HPDE6-E6E7 (cell line): ENCODE results near the gene GNAZ.

Experiments used
- DNase-seq: peaks from one replicate; pipeline ENCODE4 v3.0.0; 2011; ENCODE audit warnings: missing footprints; ENCODE audit errors: extremely low spot score

The GNAZ gene

DNA sequence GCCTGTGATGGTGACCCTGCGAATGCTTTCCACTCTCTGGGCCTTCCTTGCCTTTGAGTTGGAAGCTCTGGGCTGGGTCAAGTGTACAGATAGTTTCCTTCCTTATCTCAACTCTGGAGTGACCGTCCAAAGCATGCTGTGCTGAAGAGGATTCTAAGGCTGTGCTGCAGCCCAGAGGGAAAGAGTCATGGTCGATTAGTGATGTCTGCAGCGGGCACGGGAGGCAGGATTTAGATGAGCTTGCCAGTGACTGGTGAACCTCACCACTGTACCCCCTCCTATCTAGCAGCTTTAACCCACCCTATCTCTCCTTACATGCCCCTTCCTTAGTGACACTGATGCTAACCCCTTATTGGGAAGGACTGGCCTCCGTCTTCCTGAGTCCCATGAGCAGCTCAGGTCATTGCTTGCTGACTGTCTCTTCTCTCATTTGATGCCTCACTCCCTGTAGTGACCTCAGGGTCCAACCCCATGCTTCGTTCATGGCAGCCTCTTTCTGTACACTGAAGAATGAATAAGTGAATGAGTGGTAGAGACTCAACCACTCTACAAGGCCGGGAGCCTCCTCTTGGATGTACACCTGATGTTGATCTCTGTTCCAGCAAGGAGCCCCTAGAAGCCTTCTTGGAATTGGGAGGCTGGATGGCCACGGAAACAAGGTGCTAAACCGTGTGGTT, 6.7 kb downstream of the GNAZ start:
- no peak for DNase-seq

DNA sequence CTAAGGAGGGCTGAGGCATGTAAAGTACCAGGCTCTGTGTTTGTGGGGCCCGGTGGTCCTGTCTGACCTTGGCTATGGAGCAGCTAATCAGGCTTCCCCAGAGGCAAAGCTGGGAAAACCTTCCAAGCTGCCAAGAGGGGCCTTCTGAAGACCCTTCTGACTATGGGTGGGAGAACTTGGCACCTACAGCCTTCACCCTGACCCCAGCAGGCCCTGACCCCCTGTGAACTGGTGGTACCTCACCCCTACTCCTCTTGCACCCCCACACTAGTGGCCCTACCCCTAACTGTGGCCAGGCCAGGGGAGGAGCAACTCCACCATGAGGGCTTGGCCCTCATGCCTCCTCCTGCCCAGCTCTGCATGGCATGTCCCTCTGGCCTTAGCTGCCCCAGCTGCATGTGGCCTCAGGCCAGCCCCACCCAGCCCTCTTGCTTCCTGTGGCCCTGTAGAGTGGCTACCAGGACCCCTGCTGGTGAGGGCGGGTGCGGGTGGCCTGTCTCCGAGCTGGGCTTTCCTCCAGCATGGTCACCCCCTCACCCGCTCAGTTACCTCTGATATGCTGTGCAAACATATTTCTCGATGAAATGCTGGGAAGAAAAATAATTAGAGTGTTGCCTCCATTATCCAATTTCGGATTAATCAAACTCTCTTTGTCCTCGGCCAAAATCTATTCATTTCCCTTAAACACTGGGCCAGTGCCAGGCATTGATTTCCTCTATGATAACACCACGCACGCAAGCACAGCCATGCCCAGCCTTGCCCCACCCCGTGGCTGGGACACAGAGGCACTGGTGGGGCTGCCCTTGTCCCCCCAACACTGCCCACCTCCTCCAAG, 7.5 kb downstream of the GNAZ start:
- no peak for DNase-seq

DNA sequence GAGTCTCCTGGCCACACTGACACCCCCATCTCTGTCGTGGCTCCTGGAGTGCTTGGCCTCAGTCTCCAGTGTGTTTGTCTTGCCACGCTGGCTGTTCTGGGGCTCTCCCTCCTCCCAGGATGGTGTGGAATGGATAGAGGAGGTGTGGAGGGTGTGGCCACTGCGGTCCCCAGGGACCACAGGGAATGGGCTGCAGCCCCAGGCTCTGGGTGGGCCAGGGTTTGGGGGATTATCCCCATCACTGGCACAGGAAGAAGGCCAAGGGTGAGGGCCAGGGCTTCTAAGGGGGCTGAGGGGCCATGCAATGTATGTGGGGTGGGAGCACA, 8.1 kb downstream of the GNAZ start:
- no peak for DNase-seq

DNA sequence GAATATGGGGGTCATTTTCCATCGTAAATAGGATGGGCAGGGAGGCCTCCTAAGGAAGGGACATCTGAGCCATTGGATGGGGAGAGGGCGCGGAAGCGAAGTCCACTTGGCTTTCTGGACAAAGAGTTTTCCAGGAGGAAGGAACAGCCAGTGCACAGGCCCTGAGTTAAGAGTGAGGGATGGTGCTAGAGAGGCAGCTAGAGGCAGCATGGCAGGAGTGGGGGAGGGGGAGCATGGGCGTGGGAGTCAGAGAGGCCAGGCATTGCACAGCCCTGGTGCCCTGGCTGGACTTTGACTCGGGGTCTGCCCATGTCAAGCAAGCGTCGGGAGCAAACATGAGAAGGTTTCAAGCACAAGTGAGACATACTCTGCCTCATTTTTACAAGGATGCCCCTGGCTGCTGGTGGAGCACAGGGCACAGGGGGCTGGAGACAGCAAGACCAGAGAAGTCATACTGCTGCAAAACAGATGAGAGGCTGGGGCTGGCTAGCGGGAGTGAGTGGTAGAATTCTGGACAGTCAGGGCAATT, 9.0 kb downstream of the GNAZ start:
- no peak for DNase-seq

DNA sequence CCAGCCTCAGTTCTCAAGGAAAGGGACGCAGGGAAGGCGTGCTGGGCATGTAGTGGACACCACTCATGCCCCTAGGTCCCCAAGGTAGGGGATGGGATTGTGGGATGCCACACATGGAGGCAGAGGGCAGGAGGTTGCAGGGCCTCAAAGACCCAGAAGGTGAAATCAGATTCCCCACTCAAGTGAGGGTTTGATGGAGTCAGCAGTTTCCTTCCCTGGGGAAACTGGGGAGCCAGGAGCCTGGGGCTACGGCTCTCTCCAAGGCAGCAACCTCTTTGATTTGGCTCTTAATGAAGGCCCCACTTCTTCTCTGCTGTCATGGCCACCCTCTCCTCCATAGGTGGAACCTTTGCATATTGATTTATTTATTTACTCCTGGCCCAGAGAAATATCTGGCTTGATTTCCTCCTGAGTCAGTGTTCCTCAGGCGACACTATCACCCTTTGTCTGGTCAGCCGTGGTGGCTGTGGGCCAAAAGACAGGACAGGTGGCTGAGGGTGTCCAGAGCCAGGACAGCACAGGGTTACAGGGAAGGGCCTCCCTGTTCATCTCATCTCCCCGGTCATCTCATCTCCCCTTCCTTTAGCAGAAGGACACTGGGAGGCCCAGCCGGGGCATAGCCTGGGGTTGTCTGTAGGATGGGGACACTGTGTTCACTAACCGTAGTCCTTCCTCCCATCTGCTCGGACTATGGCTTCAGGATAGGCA, 9.6 kb downstream of the GNAZ start:
- DNase-seq = no peak

DNA sequence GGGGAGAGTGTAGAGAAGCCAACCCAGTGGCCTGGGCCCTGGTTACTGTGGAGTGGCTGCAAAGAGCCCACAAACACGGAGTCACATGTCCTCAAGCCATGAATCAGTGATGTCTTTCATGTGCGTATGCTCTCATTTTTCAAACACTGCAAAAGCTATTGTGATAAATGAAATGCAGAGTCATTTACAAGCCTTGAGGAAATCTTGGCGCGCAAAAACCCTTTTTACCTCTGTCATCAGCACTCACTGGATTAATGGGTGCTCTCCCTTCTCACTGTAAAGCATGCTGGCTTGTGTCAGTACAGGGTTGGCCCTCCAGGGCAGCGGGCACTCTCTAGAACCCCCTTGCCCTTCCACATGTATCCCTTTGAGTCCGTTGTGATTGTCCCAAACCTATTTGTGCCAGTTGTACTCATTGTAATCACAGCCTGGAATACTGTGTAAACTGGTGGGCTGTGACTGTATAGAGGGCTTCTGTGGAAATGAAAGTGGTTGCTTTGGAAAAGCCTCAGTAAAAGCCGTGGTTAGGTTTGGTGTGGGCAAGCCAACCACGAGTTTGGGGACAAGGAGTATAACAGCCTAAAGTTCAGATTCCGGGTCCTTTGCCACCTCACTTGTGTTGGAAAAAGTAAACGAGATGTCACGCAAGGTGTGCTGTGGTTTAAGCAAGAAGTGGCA, 10.4 kb downstream of the GNAZ start:
- no peak for DNase-seq

DNA sequence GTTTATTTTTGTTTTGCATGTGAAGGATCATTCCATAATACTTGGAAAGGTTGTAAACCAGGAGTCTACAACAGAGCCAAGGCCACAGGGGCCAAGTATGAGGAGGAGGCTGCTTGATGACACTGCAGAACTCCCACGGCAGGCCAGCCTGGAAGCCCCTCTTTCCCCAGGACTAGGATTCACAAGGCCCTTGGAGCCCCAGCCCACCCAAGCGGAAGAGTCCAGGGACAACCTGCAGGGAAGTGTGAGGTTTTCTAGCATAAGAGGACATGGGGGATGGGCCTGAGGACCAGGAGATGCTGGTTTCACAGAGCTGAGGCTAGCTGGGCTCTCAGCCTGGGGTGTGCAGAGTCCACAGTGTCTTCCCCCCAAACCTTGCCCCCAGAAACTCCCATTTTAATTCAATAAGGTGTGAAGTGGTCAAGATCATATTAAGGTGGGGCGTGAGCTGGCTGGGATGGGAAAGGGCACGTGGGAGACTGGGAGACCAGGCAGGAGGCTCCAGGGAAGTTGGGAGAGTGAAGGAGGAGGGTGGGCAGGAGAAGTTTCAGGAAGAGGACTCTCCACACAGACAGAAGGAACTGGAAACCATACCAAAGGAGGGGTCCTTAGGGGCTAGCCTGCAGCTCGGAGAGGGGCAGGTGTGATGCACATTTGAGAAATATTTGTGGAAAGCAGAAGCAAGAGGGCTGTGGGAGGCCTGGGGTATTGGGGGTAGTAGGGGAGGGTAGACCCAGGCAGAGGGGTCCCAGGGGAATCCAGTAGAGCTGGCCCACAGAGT, 12.4 kb downstream of the GNAZ start:
- DNase-seq = no peak

DNA sequence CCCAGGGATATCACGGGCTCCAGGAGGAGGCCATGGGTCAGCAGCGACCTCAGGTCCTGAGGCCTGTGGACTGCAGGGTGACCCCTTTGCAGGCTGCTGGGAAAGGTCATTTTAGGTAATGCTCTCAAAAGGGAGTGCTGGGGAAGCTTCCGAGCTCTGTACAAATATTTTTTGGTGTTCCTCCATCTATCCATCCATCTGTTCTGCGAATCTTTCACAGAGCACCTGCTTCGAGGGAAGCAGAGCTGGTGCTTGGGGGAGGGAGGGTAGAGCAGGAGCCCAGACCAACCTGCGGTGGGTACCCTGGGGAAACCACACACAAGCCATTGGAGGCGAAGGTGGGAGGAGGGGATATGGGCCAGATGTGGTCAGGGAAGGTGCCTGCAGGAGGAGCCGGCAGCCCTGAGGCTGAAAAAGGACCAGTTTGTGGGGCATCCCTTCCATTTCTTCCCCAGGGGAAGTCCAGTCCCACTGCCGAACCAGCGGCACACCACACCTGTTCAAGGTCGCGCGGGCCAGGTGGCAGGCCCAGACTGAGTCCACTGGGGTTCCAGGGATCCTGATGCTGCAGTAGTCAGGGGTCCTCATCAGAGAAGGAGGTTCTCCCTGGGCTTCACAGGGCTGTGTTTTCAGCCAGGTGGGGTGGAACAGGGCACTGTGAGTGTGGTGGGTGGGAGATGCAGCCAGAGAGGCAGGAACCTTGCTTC, 13.1 kb downstream of the GNAZ start:
- DNase-seq = no peak

DNA sequence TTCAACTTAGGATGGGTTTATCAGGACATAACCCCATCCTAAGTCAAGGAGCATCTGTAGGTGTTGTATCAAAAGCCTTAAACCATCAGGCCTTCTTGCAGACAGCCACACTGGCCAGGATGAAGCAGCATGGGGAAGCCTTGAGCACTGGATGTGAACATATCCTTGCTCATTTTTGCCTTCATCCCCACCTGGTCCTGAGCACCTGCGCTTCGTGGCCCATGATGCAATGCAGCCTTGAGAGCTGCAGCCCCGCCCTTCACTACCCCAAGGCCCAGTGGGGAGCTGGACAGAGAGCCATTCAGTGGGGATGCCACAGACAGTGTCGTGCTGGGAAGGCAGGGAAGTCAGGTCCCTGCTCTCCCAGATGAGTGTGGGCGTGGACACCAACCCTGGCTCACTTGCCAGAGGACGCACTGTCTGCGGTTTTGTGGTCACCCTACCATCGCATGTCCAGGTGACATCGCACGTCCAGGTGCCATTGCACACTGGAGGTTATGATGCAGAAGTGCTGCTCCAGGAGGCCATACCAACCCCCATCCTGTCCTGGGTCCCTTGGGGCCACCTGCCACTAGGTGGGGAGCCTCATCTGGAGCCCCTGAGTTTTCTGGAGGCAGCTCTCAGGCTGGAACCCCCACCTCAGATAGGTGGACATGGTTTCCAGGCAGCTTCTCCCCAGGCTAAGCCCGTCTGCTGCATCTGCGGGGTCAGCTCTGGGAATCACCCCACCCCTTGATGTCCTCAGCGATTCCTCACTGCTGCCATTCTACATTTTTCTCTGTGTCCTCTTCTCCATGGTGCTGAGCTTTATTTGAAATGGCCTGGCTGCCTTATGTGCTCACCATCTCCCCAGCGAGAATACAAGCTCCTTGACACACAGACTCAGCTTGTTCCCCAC, 14.4 kb downstream of the GNAZ start:
- DNase-seq = no peak

DNA sequence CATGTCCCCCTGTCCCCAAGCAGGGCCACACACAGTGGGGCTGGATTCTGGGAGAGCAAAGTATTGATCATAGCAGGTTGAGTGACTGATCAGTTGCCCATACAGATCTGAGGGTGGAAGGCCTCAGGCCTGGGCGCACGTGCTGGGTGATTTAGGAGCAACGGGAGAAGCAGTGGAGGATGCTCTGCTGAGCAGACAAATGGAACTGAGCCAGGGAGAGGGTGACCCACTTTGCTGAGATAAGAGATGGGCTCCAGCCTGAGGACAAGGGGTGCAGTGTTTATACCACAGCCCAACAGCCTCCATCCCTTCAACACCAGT, 15.0 kb downstream of the GNAZ start:
- DNase-seq = no peak

DNA sequence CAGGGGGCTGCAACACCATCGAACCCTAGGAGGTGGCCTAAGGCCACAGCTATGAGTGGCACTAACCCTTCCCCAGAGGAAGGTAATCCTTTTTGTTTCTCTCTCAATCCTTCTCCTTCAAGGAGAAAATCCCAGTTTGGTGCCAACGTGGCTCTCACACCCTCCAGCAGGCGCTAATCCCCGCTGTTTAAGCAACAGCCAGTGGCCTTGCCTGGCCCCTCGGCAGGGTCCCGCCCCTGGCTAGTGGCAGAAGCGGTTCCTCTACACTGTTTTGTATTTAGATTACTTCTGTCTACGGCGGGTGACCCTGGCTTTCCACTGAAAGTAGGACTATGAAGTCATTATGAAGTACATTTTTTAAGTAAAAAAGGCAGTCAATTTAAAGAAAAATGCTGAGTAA, 15.5 kb downstream of the GNAZ start:
- no peak for DNase-seq

DNA sequence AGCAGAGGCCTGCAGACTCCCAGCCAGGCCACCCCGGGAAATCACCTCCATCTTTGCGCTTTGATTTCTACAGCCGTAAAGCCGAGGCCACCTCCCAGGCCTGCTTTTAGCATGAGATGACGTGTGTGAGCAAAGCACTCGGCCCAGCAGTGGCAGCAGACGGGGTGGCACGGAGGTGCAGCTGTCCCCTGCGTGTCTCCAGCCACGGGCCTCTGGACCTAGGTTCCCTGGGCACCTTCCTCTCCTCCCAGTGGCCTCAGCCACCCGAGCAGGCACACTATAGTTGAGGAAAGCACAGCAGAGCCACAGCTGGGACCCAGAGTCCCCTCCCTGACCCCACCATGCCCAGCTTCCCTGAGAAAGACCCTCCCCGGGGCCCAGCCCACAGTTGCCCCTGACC, 15.9 kb downstream of the GNAZ start:
- no peak for DNase-seq

DNA sequence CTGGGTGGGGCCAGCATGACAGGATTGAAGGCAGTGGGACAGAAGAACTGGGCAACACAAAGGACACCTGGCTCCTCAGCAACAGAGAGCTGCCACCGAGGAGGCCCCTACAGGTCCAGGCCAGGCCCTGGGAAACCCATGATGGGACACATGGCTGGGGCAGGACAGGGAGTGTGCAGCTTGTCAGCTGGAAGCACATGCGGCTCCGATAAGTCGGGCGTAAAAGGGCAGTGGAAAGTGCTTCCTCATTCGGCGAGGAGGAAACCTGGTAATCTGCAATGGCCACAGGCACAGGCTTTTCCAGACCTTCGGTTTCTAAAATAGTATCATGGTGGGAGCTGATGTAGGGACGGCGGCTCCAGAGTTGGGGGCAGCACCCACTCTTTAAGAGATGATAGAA, 16.5 kb downstream of the GNAZ start:
- DNase-seq = no peak

DNA sequence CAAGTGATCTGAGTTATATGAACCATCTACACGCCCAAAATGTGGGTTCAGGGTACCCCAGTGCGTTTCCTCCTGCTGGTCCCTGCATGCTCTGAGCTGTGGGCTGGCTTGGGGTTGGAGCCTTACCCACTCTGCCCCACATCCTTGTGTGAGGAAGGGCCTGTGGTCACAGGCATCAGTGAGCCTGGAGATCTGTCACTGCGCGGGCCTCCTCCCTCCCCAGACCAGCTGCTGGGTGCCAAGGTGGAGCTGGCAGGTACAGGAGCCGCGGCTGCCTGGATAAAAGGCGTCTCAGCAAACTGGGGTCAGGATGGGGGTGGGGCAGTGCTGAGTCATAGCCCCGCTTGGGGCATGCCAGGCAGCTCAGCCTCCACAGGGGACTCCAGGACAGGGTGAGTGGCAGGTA, 17.9 kb downstream of the GNAZ start:
- DNase-seq = no peak

DNA sequence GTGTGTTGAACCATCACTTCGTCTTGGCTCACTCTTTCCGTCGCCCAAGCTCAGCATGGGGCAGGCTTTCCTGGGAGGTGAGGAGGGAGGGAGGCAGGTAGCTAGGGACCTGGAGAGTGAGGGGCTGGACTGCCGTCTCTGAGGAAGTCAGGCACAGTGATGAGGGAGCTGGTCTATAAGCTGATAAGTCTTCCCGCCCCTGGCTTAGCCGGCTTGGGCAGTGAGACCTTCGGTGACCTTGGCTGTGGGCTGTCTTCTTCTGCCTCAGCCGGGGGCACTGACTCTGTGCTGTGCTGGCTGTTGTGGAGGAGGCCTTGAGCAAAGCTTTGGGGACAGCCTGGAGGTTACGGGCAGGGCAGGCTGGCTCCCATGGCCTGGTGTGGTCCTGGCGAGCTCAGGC, 18.7 kb downstream of the GNAZ start:
- no peak for DNase-seq

DNA sequence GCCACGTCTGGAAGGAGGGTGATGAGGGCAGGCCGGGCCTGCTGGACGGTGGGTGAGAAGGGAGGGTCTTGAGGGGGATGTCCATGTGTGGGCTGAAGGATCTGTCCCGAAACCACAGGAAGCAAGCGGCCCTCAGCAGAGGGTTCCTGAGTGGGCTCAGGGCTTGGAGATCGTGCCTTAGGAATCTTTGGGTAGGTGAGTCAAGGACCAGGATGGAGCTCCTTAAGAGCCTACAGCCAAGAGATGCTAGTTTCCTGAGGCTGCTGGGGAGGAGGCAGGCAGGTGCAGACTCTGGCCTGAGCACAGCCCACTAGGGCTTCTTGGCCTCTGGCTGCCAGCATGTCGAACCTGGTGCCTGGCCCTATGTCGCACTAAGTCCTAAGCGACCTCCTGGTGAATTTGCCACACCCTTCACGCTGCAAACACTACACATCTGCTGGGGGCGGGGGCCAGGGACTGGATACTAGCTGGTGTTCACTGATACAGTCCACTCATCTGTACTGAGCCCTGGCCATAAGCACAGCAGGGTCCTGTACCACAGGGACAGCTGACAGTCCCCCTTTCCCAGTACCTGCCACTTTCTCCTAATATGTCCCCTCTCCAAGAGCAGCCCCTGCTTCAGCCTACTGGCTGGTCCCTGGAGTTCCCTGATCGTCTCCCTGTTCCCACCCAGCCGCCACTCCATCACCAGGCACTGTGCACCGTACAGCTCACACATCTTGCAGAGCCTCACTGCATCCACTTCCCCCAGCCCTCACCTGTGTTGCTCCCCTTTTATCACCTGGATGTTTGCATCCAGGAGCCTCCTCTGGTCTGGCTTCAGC, 19.5 kb downstream of the GNAZ start:
- DNase-seq = no peak

DNA sequence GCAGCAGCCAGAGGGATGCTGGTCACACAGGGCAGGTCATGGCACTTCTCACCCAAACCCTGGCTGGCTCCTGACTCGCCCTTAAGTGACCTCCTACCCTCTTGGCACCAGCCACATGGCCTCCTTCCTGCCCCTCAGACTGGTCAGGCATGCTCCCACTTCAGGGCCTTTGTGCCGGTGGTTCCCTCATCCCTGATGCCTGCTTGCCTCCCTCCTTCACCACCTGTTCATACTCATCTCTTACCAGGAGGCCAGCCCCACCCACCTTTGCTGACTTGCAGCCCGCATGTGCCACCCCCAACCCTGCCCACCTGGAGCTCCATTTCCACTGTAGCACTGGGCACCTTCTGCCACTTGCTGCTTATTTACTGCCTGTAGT, 20.1 kb downstream of the GNAZ start:
- no peak for DNase-seq

DNA sequence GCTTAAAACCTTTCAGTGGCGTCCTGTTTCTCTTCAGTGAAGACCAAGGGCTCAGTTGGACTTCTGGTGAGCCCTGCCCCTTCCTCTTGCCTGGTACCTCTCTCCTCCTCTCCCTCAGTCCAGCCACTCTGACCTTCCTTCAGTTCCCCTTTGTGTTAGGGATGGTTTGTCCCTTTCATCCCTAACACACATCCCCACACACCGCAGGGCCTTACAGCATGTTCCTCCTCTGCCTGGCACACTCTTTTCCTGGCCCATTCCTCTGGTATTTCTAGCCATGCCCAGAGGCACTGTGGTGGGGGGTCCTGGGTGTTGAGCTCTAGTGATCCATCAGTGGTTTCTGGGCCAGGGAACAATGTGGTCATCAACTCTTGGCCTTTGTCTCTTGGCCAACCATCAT, 21.4 kb downstream of the GNAZ start:
- no peak for DNase-seq
